ENCODE results near the gene CENPM.
"Not testable (repeated sequence)": the region's sequence is repeated elsewhere in the genome, so short reads cannot be mapped to it uniquely, and the experiment has no call there.

Gene CENPM

DNA sequence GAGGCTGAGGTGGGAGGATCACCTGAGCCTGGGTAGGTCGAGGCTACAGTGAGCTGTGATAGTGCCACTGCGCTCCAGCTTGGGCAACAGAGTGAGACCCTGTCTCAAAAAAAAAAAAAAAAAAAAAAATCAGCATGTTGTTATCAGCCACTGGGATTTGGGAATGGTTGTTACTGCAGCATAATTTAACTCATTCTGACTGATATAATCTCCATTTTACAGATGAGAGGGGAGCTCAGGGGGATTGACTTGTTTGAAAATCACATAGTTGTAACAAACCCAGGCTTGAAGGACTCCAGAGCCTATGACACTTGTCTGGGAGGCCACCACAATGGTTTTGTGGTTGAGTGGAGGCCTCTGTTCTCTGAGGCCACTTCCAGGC, 19.3 kb upstream of the CENPM start:
- DNase-seq: no peak

- no peak for DNase-seq
Observed at GRCh38 chr22:41964112-41964491, 17.1 kb upstream of the CENPM start.

GRCh38 chr22:41963453-41964111, 16.6 kb upstream of the CENPM start:
- DNase-seq: no peak

DNA sequence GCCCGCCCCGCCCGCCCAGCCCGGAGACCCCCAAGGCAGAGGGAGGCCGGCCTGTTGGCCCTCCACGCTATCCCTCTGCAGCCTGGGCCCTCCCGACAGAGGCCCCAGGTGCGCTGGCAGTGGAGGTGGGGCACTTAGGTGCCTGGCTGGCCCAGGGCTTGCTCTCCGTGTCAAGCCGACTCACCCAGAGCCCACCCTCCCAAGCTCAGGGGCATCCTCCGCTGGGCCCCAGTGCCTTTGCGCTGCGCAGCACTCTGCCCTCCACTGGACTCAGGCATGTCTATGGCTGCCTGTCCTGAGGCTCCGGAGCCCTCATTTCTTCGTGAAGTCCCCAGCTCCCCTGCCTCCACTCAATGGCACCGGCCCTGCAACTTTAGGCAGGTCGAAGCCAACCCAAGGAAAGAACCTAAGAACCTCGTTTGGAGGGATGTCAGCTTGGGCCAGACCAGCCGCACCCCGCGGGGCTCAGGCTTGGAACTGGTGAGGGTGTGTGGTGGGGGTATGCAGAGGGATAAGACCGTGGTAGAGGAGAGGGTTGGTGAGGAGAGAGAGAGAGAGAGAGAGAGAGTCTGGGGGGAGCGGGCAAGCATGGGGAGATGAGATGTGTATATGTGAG, 11.1 kb upstream of the CENPM start:
- no peak for DNase-seq

DNA sequence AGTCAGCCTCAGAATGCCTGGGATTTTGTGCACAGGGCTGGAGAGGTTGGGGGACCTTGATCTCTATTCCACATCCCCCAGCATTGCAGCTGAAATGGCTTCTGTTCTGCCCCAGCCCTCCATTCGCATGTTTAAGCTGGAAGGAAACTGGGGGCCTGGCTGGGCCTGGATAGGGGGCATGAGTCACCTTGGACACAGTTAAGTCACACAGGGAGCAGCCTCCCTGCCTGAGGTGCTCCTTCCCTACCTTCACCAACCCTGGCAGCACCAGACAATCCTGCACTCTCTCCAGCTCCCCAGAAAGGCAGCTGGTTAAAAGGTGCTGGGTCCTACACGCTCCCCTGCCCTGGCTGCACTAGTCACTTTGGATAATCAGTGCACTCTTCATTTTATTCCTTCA, 5.8 kb upstream of the CENPM start:
- no peak for DNase-seq

GRCh38 chr22:41951898-41952474, 5.0 kb upstream of the CENPM start, which contains the start of gene SMIM45:
TSS of gene SMIM45 (plus strand) at chr22:41952150.
- no peak for DNase-seq

- DNase-seq: no peak
Observed at GRCh38 chr22:41949297-41949965, 2.5 kb upstream of the CENPM start.

GRCh38 chr22:41948928-41949296, 2.0 kb upstream of the CENPM start:
- DNase-seq: not testable (repeated sequence)

DNA sequence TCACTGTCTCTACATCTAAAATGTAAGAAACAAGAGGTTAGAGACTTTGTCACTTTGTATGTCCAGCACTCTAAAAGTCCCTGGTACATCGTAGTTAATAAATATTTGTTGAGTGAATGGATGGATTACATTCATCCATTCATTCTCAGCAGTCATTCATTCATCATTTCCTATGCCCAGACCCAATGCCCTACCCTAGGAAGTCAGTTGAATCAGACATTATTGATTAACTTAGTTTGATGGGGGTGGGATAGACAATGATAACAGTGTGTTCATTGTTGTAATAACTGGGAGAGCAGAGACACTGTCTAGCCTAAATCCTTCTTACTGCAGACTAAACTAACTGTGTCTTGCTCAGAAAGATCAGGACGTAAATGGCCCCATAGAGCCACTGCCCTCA, 1.2 kb upstream of the CENPM start:
- DNase-seq: no peak

GRCh38 chr22:41947424-41948080, 600 bp upstream of the CENPM start:
- DNase-seq: no peak

GRCh38 chr22:41943661-41944209, 3.2 kb downstream of the CENPM start:
- DNase-seq: no peak

GRCh38 chr22:41940832-41941765, 5.9 kb downstream of the CENPM start:
- DNase-seq: peak; percentile 21

DNA sequence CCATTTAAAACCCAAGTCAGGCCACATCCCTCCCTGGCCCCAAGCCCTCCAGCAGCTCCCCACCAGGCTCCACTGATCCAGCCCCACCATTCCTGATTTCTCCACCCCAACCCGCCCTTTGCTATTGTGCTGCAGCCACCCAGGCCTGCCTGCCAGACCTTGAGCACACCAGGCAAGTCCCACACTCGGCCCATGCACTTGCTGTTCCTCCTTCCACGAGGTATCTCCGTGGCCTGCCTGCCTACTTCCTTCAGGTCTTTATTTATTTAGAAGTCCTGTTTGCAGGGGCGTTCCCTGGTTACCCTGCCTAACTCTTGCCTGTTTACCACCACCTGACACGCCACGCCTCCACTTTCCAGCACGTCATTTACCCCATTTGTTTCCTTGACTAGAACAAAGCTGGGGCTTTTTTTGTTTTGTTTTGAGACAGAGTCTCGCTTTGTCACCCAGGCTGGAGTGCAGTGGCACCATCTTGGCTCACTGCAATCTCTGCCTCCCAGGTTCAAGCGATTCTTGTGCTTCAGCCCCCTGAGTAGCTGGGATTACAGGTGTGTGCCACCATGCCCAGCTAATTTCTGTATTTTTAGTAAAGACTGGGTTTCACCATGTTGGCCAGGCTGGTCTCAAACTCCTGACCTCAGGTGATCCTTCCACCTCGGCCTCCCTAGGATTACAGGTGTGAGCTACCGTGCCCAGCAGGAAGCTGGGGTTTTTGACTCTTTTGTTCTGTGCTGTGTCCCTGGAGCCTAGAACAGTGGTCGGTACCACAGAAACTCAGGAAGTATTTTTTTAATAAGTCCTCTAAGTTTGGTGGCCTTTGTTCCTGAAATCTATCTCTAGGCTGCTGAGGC, 6.7 kb downstream of the CENPM start:
- no peak for DNase-seq

DNA sequence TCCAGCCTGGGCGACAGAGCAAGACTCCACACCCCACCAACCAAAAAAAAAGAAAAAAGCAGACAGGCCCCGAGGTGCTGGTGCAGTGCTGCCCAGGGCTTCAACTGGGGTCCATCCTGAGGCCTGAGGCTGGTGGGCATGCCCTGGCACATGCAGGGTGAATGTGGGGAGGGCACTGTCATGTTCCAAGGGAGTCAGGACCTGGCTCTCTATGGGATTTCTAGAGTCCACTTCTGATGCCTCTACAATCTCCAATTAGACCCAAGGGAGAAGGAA, 10.1 kb downstream of the CENPM start:
- no peak for DNase-seq

DNA sequence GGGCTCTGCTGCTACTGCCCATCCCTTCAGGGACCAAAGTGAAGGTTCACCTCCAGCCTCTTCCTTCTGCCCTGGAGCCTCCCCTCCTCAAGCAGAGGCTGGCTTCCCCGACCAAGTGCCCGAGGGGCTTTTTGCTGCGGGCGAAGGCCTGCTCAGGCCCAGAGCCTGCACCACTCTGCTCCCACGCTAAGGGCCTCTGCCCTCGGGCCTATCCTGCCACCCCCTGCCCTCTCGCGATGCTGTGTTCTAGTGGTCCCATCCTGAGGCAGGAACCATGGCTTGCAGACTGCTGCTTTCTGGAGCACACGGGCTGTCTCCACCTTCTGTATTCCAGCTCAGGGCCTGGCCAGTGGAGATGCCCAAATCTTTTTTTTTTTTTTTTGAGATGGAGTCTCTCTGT, 11.4 kb downstream of the CENPM start:
- no peak for DNase-seq

GRCh38 chr22:41935015-41935351, 12.0 kb downstream of the CENPM start:
- no peak for DNase-seq

DNA sequence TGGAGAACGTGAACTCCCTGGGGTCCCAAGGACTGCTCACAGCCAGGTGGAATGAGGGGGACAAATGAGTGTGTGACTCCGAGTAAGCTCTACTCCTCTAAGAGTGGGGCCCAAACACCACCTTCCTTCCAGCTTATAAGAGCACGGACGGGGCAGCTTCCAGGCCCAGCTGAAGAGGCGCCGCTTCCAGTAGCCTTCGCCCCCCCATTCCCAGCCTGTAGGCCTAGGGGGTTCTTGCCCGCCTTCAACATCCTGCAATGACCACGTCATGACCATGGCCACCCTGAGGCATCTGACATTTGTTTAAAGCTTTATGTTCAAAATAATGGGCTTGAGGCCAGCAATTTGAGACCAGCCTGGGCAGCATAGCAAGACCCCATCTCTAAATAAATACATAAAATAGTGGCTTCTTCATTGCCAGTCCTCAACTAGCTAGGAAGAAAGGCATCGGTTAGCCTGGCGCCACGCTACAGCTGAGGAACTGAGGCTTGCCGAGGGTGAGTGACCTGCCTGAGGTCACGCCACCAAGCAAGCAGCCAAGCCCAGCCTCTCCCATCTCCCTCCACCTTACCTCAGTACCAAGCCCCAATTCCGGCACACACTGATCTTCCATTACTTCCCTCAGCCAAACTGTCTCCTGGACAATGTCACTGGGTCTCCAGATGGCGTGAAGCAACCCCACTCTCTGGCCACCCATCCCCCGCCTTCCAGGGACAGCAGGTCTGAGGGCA, 12.5 kb downstream of the CENPM start:
- DNase-seq: no peak

DNA sequence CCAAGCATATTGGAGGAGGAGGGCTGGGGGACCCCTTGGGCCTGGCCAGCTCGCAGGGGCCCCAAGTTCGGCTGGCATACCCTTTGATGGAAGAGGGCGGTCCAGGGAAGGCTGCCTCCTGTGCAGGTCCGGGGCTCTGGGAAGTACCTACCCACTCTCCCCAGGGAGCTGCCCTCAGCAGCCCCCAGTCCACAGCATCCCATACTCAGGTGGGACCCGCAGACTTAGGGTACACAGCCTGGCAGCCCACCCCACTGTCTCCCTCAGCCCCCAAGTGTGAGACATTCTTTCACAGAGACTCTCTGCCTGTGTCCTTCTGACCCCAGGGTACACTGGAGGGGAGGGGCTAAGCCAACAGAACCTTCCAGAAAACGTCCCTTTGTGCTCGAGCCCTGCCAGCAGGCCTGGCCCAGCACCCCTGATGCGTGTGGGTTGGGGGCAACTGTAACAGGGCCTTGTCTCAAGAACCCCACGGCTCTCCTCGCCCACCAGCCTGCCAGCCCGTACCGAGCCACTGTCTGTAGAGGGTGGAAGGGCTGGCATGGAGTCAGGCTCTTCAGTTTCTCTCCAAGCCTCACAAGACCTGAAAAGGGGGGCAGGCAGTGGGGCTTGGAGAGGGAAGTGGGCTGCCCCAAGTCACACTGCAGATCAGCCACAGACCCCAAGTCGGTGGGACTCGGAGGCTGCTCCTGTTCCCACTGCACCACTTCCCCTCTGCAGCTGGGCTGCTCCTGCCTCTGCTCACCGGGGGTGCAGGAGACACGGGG, 13.4 kb downstream of the CENPM start:
- no peak for DNase-seq

- no peak for DNase-seq
Observed at GRCh38 chr22:41932353-41932752, 14.6 kb downstream of the CENPM start.

- DNase-seq: no peak
Observed at GRCh38 chr22:41931701-41932269, 15.2 kb downstream of the CENPM start.
